H1 (cell line): ENCODE data around the gene SLC38A7. TPM values are rescaled to one million over a fixed set of nuclear protein-coding genes. Genes with fewer than 3 reads are reported as not detected.
A peak's percentile ranks its signal among the peaks of the same experiment; 100 is the strongest.

Experiments
- CTCF ChIA-PET: fragments of 300-600 bp; sonication (Branson Sonifier 250); formaldehyde crosslinking; loops from one replicate; lab custom pipeline; 2021; ENCODE audit not compliant: partially characterized antibody; lab: Charles Lee
- POLR2A ChIA-PET: fragments of 300-600 bp; sonication (Branson Sonifier 250); formaldehyde crosslinking; loops from one replicate; lab custom pipeline; 2021; ENCODE audit warnings: inconsistent platforms; ENCODE audit not compliant: partially characterized antibody; lab: Charles Lee
- DNase-seq, 2 experiments: peaks; one replicate each; pipeline versions ENCODE4 v3.0.0 to v3.0.0-alpha.2; 2010 to 2022; ENCODE audit warnings: low spot score in 2 of 2, low read depth in 1 of 2, mixed read lengths in 1 of 2
- FAIRE-seq: peaks from 2 replicates; lab custom pipeline; 2011; peaks lifted over from hg19 to GRCh38; lab: Jason Lieb, UNC
- H2AFZ ChIP-seq: 2 replicates; pipeline ENCODE4 v1.8.1; 2012; ENCODE audit warnings: low read length, inconsistent platforms
- H2AK5ac ChIP-seq: 2 replicates; pipeline ENCODE4 v1.6.1; 2013; ENCODE audit warnings: low read depth, low read length
- H2BK120ac ChIP-seq: replicated peaks from 2 replicates; pipeline ENCODE3; 2013; ENCODE audit warnings: low read depth, low read length, inconsistent platforms
- H2BK12ac ChIP-seq: 2 replicates; pipeline ENCODE4 v1.6.1; 2013; ENCODE audit warnings: low read depth, low read length
- H2BK15ac ChIP-seq: 2 replicates; pipeline ENCODE4 v1.6.1; 2013; ENCODE audit warnings: low read length
- H2BK20ac ChIP-seq: 2 replicates; pipeline ENCODE4 v1.6.1; 2013; ENCODE audit warnings: low read length
- H2BK5ac ChIP-seq: 2 replicates; pipeline ENCODE4 v1.6.1; 2013; ENCODE audit warnings: low read depth, low read length
- H3K14ac ChIP-seq: 2 replicates; pipeline ENCODE4 v1.6.1; 2013; ENCODE audit warnings: inconsistent platforms; ENCODE audit not compliant: insufficient read length
- H3K18ac ChIP-seq: 2 replicates; pipeline ENCODE4 v1.6.1; 2013; ENCODE audit warnings: low read length; ENCODE audit errors: extremely low read depth
- H3K23ac ChIP-seq: 2 replicates; pipeline ENCODE4 v1.6.1; 2013; ENCODE audit warnings: inconsistent platforms; ENCODE audit not compliant: insufficient read length
- H3K23me2 ChIP-seq: 2 replicates; pipeline ENCODE4 v1.6.1; 2013; ENCODE audit warnings: low read depth, low read length
- H3K27ac ChIP-seq: 2 replicates; pipeline ENCODE4 v1.6.1; 2011; ENCODE audit warnings: low read depth, low read length, inconsistent platforms
- H3K27me3 ChIP-seq, 4 experiments: replicated peaks in 1 of 4; 1 replicate in 1 of 4; 2 replicates in 3 of 4; pipeline versions ENCODE4 v1.6.1 to v1.8.1; 2011 to 2013; ENCODE audit warnings: low read length in 3 of 4, mild to moderate bottlenecking in 3 of 4, inconsistent platforms in 2 of 4, mixed read lengths in 2 of 4, moderate library complexity in 1 of 4; ENCODE audit not compliant: control insufficient read depth in 3 of 4, insufficient read depth in 3 of 4; ENCODE audit errors: extremely low read depth in 1 of 4
- H3K36me3 ChIP-seq, 4 experiments: 2 replicates each; pipeline versions ENCODE4 v1.6.1 to v1.8.1; 2011 to 2013; ENCODE audit warnings: mild to moderate bottlenecking in 4 of 4, low read length in 3 of 4, moderate library complexity in 2 of 4, control low read depth in 1 of 4, inconsistent platforms in 1 of 4; ENCODE audit not compliant: insufficient read depth in 4 of 4, control insufficient read depth in 2 of 4
- H3K4ac ChIP-seq: replicated peaks from 2 replicates; pipeline ENCODE3; 2013; ENCODE audit warnings: low read length, low read depth, mixed read lengths, inconsistent platforms; ENCODE audit not compliant: insufficient read length
- H3K4me1 ChIP-seq, 4 experiments: replicated peaks in 1 of 4; 1 replicate in 1 of 4; 2 replicates in 3 of 4; pipeline versions ENCODE4 v1.6.1 to v1.8.1; 2011 to 2013; ENCODE audit warnings: low read length in 3 of 4, inconsistent platforms in 2 of 4, mixed read lengths in 1 of 4; ENCODE audit not compliant: insufficient read depth in 4 of 4, control insufficient read depth in 3 of 4
- H3K4me2 ChIP-seq, 2 experiments: 2 replicates each; pipeline versions ENCODE4 v1.6.1 to v1.8.1; 2011 to 2013; ENCODE audit warnings: low read depth in 2 of 2, low read length in 2 of 2, control low read depth in 1 of 2, inconsistent platforms in 1 of 2, mild to moderate bottlenecking in 1 of 2; ENCODE audit not compliant: insufficient read depth in 1 of 2
- H3K4me3 ChIP-seq, 4 experiments: fragments of 200-600, 300-600 bp in 1 of 4; sonication (generic), shearing (Covaris generic), sonication (Bioruptor Twin) in 1 of 4; 2 replicates each; pipeline versions ENCODE4 v1.5.1 to v1.8.1; 2011 to 2016; ENCODE audit warnings: low read length in 4 of 4, low read depth in 3 of 4, control low read depth in 2 of 4, inconsistent platforms in 2 of 4, mild to moderate bottlenecking in 2 of 4, mixed read lengths in 1 of 4, moderate library complexity in 1 of 4; ENCODE audit not compliant: insufficient read depth in 2 of 4; ENCODE audit errors: extremely low read depth in 1 of 4
- H3K56ac ChIP-seq: replicated peaks from 2 replicates; pipeline ENCODE3; 2013; ENCODE audit warnings: low read depth, mild to moderate bottlenecking, mixed read lengths, low read length, inconsistent platforms; ENCODE audit not compliant: insufficient read length
- H3K79me1 ChIP-seq: 2 replicates; pipeline ENCODE4 v1.6.1; 2013; ENCODE audit warnings: low read depth, low read length, control low read depth
- H3K79me2 ChIP-seq, 2 experiments: 2 replicates each; pipeline versions ENCODE4 v1.6.1 to v1.8.1; 2012 to 2013; ENCODE audit warnings: low read length in 2 of 2, mild to moderate bottlenecking in 2 of 2, inconsistent platforms in 1 of 2; ENCODE audit not compliant: insufficient read depth in 2 of 2, control insufficient read depth in 1 of 2
- H3K9ac ChIP-seq, 4 experiments: replicated peaks in 1 of 4; 1 replicate in 1 of 4; 2 replicates in 3 of 4; pipeline versions ENCODE4 v1.6.1 to v1.8.1; 2011 to 2013; ENCODE audit warnings: low read depth in 3 of 4, low read length in 3 of 4, control low read depth in 2 of 4, mild to moderate bottlenecking in 2 of 4, moderate library complexity in 2 of 4, inconsistent platforms in 1 of 4; ENCODE audit errors: extremely low read depth in 1 of 4
- H3K9me3 ChIP-seq, 2 experiments: 2 replicates each; pipeline versions ENCODE4 v1.6.1 to v1.8.1; 2012 to 2013; ENCODE audit warnings: mild to moderate bottlenecking in 2 of 2, moderate library complexity in 2 of 2, control low read depth in 1 of 2, inconsistent platforms in 1 of 2, low read depth in 1 of 2, low read length in 1 of 2, mixed read lengths in 1 of 2; ENCODE audit not compliant: insufficient read depth in 2 of 2
- H4K20me1 ChIP-seq, 2 experiments: replicated peaks in 1 of 2; 2 replicates each; pipeline versions ENCODE3 to v1.8.1; 2011 to 2013; ENCODE audit warnings: inconsistent platforms in 2 of 2, low read length in 2 of 2, mild to moderate bottlenecking in 1 of 2; ENCODE audit not compliant: insufficient read depth in 2 of 2, control insufficient read depth in 1 of 2
- H4K5ac ChIP-seq: 2 replicates; pipeline ENCODE4 v1.6.1; 2013; ENCODE audit warnings: low read length, low read depth, mixed read lengths, inconsistent platforms; ENCODE audit not compliant: insufficient read length
- H4K8ac ChIP-seq: 2 replicates; pipeline ENCODE4 v1.8.0; 2013; ENCODE audit warnings: mild to moderate bottlenecking, moderate library complexity, low read length, inconsistent platforms; ENCODE audit not compliant: insufficient read depth; ENCODE audit errors: extremely low read depth
- H4K91ac ChIP-seq: replicated peaks from 2 replicates; pipeline ENCODE3; 2013; ENCODE audit warnings: low read length, mixed read lengths, inconsistent platforms; ENCODE audit not compliant: insufficient read length
- ATF2 ChIP-seq: IDR thresholded peaks from 2 replicates; pipeline ENCODE4 v1.6.1; 2012; ENCODE audit warnings: low read length, inconsistent platforms
- HDAC2 ChIP-seq, 2 experiments: fragments of 300-600 bp in 1 of 2; sonication (generic) in 1 of 2; IDR thresholded peaks; 2 replicates each; pipeline ENCODE4 v1.6.1; 2011 to 2012; ENCODE audit warnings: low read depth in 2 of 2, low read length in 2 of 2, mild to moderate bottlenecking in 2 of 2, moderate library complexity in 2 of 2, borderline replicate concordance in 1 of 2, inconsistent platforms in 1 of 2
- POLR2AphosphoS5 ChIP-seq: IDR thresholded peaks from 2 replicates; pipeline ENCODE4 v1.6.1; 2011; ENCODE audit warnings: low read depth, low read length
- SIN3A ChIP-seq, 2 experiments: IDR thresholded peaks in 1 of 2; conservative IDR thresholded peaks in 1 of 2; 2 replicates each; pipeline ENCODE4 v1.6.1; 2011 to 2012; ENCODE audit warnings: low read length in 2 of 2, improper control_type of control experiment in 1 of 2, low read depth in 1 of 2, mild to moderate bottlenecking in 1 of 2
- TAF7 ChIP-seq: optimal IDR thresholded peaks from 2 replicates; pipeline ENCODE3; 2011; ENCODE audit warnings: low read depth, mild to moderate bottlenecking, inconsistent platforms, low read length, moderate library complexity, borderline replicate concordance
- TCF12 ChIP-seq: IDR thresholded peaks from 2 replicates; pipeline ENCODE4 v1.6.1; 2011; ENCODE audit warnings: low read depth, mild to moderate bottlenecking, low read length
- WGBS, 2 experiments: shearing (Covaris generic) in 1 of 2; methylation state at CpG; one replicate each; pipeline versions ENCODE4 v1.1.6 to v1.1.7; 2013 to 2015; ENCODE audit warnings: low lambda C conversion rate in 2 of 2, mixed read lengths in 2 of 2, inconsistent platforms in 1 of 2, low coverage in 1 of 2, missing lambda C conversion rate in 1 of 2; ENCODE audit not compliant: insufficient replicate concordance in 2 of 2, insufficient coverage in 1 of 2, insufficient read length in 1 of 2; ENCODE audit errors: extremely low coverage in 1 of 2, missing lambda C conversion rate in 1 of 2; 5-methylcytosine and 5-hydroxymethylcytosine counted together
- polyA plus RNA-seq, 7 experiments: library from polyadenylated mRNA; depleted of rRNA in 3 of 7; stranded (reverse) in 5 of 7; unstranded in 2 of 7; fragments of >200 nt in 5 of 7; fragments of 200-250 nt in 2 of 7; gene quantifications; 1 replicate in 5 of 7; 2 replicates in 1 of 7; 4 replicates in 1 of 7; pipeline versions ENCODE4 v1.2.1 to v1.2.3, GENCODE V29; 2011 to 2013; ENCODE audit warnings: missing spikeins in 2 of 7, mixed read lengths in 2 of 7
- total RNA-seq: library from RNA; stranded (reverse); fragmentation: NEBNext Ultra II Directional; extraction: Animal tissue kit (Norgen Biotek cat#: 25700); gene quantifications from 2 replicates; pipeline ENCODE4 v1.2.1, GENCODE V29; 2021

The SLC38A7 gene
- total and polyA plus RNA-seq, 2 of the 8 experiments (the other 6 are each of a cell fraction or from before 2014, with no cell fraction given), result 26.7 to 28.0 TPM

- Histone ChIP-seq H4K8ac (no peak overlapping the region), H3K4me2 (peak overlapping the region; percentile 90 to 99), H2BK120ac (no peak overlapping the region), H3K14ac (no peak overlapping the region), H3K79me1 (peaks cover 4% of the 10 kb centered on the region), H3K4me3 (peak overlapping the region; percentile 64 to 90 (median 89)), H2BK20ac (no peak overlapping the region), H3K23me2 (peaks cover 6% of the 10 kb centered on the region), H3K23ac (no peak overlapping the region), H3K27me3 (no peaks in the 10 kb centered on the region), H2BK12ac (no peak overlapping the region), H3K9ac (peak overlapping the region in 3 of 4 experiments; percentile 55 to 84 (median 69)), H3K79me2 (peaks cover 4 to 55% of the 10 kb centered on the region in 2 experiments), H3K4me1 (peaks cover 0 to 8% (median 2%) of the 10 kb centered on the region in 4 experiments; a peak in 3 of 7 replicates), H2AK5ac (no peak overlapping the region), H2BK15ac (no peak overlapping the region), H4K5ac (no peak overlapping the region), H3K4ac (no peak overlapping the region), H2BK5ac (no peak overlapping the region), H3K56ac (no peak overlapping the region), H3K9me3 (no peaks in the 10 kb centered on the region), H3K18ac (no peak overlapping the region), H4K91ac (no peak overlapping the region), H4K20me1 (peaks cover 7 to 9% of the 10 kb centered on the region in 2 experiments), H2AFZ (no peak overlapping the region), H3K27ac (no peak overlapping the region), H3K36me3 (peaks cover 0 to 17% (median 0%) of the 10 kb centered on the region in 4 experiments; a peak in 2 of 8 replicates)
- WGBS, 2 experiments, result 65% methylated on average over 9 of the region's 9 CpGs; no CpG with 5 or more reads in 1 of the 2 experiments
- DNase-seq, result no peak
- ChIA-PET CTCF (interaction anchor here (0.7 to 2.0 kb wide), 4 partner anchors 17 to 72 kb away, joined by 3 to 10 read pairs (median 5); partner anchors contain the start of gene SLC38A7), POLR2A (no interaction called here)
- no peak for FAIRE-seq
- TF ChIP-seq TAF7, result no peak
- no peak for TF ChIP-seq POLR2AphosphoS5
- TF ChIP-seq ATF2, result no peak
- TF ChIP-seq TCF12, result no peak
- TF ChIP-seq HDAC2 (IDR thresholded peaks at IDR 0.05; ENCODE audit: borderline replicate concordance in 1 of 2, low read depth in 2 of 2, low read length in 2 of 2), result no peak
- TF ChIP-seq SIN3A (conservative IDR thresholded peaks at IDR 0.05 in 1 of 2, IDR thresholded peaks at IDR 0.05 in 1 of 2; ENCODE audit: low read depth in 1 of 2, low read length in 2 of 2), result no peak
These were observed 48.1 kb upstream of the SLC38A7 start for GRCh38 chr16:58732545-58733247.
